Activated CD4-positive, alpha-beta T cell treated with anti-CD3 and anti-CD28 coated beads for 36 hours (primary cell): ENCODE measurements around the gene DLGAP1. TPM values are rescaled to one million over a fixed set of nuclear protein-coding genes. Genes with fewer than 3 reads are reported as not detected.
A peak's percentile ranks its signal among the peaks of the same experiment; 100 is the strongest.
"Not testable (repeated sequence)": the region's sequence is repeated elsewhere in the genome, so short reads cannot be mapped to it uniquely, and the experiment has no call there.

Experiments used
- ATAC-seq: fragments of 200-7000 bp; cut with Tn5 transposase; one replicate; pipeline ENCODE4 v1.10.0; 2021; ENCODE audit warnings: mild to moderate bottlenecking, moderate library complexity
- CTCF ChIA-PET: fragments of 350-600 bp; sonication (Branson Sonifier 250); formaldehyde crosslinking; loops from one replicate; lab custom pipeline; 2021; ENCODE audit warnings: antibody characterized with exemption; lab: Charles Lee
- POLR2A ChIA-PET: fragments of 350-600 bp; sonication (Branson Sonifier 250); formaldehyde crosslinking; loops from one replicate; lab custom pipeline; 2021; ENCODE audit warnings: antibody characterized with exemption, inconsistent platforms; lab: Charles Lee
- DNase-seq: peaks from one replicate; pipeline ENCODE4 v3.0.0-alpha.2; 2020
- H3K27ac Mint-ChIP-seq: one replicate; pipeline ENCODE4 v1.8.0; 2021; ENCODE audit warnings: mixed read lengths
- H3K27me3 Mint-ChIP-seq: one replicate; pipeline ENCODE4 v1.8.0; 2021; ENCODE audit warnings: mixed read lengths
- H3K36me3 Mint-ChIP-seq: one replicate; pipeline ENCODE4 v1.8.0; 2021; ENCODE audit warnings: low read depth, mixed read lengths
- H3K4me1 Mint-ChIP-seq: one replicate; pipeline ENCODE4 v1.8.0; 2021; ENCODE audit warnings: mixed read lengths
- H3K4me3 Mint-ChIP-seq: one replicate; pipeline ENCODE4 v1.8.0; 2021; ENCODE audit warnings: mild to moderate bottlenecking, moderate library complexity, mixed read lengths
- H3K9me3 Mint-ChIP-seq: one replicate; pipeline ENCODE4 v1.8.0; 2021; ENCODE audit warnings: low read depth, mixed read lengths
- intact Hi-C, 2 experiments: fragments of 100-400 bp; cut with DNase I in 1 of 2; cut with micrococcal nuclease in 1 of 2; formaldehyde crosslinking; loops; one replicate each; pipeline versions ENCODE4 v1.14.2 to v1.15.1; 2022 to 2024; cut with DNase I, micrococcal nuclease
- total RNA-seq, 2 experiments: library from RNA; stranded (reverse); gene quantifications; one replicate each; pipeline ENCODE4 v1.2.3, GENCODE V29; 2021

DLGAP1 gene
- total RNA-seq, 2 experiments from 2014 or later = 0.14 TPM; not detected in 1

- ATAC-seq (no peak), DNase-seq (no peak)
- intact Hi-C loops = no loop called here
- POLR2A ChIA-PET = no interaction called here
- H3K9me3 Mint-ChIP-seq = no peaks in the 10 kb centered on the region
- no peak overlapping the region for H3K4me3 Mint-ChIP-seq
- peaks cover 5% of the 10 kb centered on the region for H3K4me1 Mint-ChIP-seq
- peaks cover 5% of the 10 kb centered on the region for H3K27me3 Mint-ChIP-seq
- CTCF ChIA-PET = interaction anchor here (1.5 kb wide), 1 partner anchor 180 kb away, joined by 3 read pairs; no protein-coding TSS in a partner anchor
- no peaks in the 10 kb centered on the region for H3K36me3 Mint-ChIP-seq
- no peak overlapping the region for H3K27ac Mint-ChIP-seq
These were observed 968.6 kb downstream of the DLGAP1 start for GRCh38 chr18:3486512-3486911.

DNA sequence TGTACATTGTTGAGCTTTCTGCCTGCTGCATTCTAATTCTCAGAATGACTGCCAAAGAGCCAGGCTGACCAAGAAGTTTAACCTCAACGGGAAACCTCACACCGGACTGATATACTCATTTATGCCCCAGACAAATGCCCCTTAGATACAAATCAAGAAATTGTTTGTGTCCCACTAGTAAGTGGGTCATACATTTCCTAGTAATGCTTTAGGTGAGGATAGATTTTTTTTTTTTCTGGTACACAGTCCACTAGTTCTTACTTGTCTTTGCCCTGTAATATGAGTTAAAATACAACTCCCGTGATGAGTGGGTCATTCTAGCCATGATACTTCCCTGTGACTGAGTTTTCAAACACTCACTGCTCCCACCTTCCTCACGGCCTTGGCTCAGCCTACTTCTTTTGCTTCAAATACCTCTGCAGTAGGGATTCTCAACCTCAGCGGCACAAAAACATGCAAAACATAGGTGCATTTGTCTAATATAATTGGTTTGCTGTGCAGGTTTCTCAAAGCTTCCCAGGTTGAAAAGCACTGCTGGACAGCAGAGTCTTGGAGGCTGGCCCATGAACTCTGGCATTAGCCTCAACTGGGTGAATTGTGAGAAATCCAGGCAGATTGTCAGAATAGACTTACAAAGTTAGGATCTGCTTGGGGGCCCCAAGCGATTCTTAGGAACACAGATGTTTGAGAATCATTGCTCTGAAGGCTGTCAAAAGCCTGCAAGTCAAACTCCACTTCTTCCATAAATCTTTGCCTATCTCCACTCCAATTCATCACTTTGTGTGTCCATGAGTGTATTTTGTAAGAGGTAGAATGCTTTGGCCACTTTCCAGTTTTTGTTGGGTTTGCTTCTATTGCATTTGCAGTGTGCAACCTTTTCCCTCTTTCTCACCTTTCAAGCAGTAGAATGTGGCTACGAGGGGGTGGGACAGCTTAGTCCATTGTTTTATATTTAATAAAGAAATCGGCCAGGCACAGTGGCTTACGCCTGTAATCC is 969.7 kb downstream of the DLGAP1 start:
- ATAC-seq (peak; percentile 42), DNase-seq (no peak)
- H3K9me3 Mint-ChIP-seq = no peaks in the 10 kb centered on the region
- H3K4me1 Mint-ChIP-seq = peaks cover 5% of the 10 kb centered on the region
- intact Hi-C loops = no loop called here
- H3K36me3 Mint-ChIP-seq = no peaks in the 10 kb centered on the region
- POLR2A ChIA-PET = interaction anchor here (0.7 kb wide), 1 partner anchor 38 kb away, joined by 4 read pairs; no protein-coding TSS in a partner anchor
- no peak overlapping the region for H3K27ac Mint-ChIP-seq
- CTCF ChIA-PET = no interaction called here
- peaks cover 5% of the 10 kb centered on the region for H3K27me3 Mint-ChIP-seq
- H3K4me3 Mint-ChIP-seq = no peak overlapping the region

GRCh38 chr18:3482258-3482657 is 972.8 kb downstream of the DLGAP1 start:
- ATAC-seq = no peak
- no peaks in the 10 kb centered on the region for H3K36me3 Mint-ChIP-seq
- no peak overlapping the region for H3K27ac Mint-ChIP-seq
- ChIA-PET POLR2A (no interaction called here), CTCF (interaction anchor here (0.6 to 1.5 kb wide), 11 partner anchors 15 to 230 kb away, joined by 3 to 6 read pairs (median 3); no protein-coding TSS in a partner anchor)
- intact Hi-C loops = no loop called here
- no peak overlapping the region for H3K4me3 Mint-ChIP-seq
- DNase-seq = no peak
- no peaks in the 10 kb centered on the region for H3K9me3 Mint-ChIP-seq
- peaks cover 5% of the 10 kb centered on the region for H3K4me1 Mint-ChIP-seq
- peaks cover 3% of the 10 kb centered on the region for H3K27me3 Mint-ChIP-seq

DNA sequence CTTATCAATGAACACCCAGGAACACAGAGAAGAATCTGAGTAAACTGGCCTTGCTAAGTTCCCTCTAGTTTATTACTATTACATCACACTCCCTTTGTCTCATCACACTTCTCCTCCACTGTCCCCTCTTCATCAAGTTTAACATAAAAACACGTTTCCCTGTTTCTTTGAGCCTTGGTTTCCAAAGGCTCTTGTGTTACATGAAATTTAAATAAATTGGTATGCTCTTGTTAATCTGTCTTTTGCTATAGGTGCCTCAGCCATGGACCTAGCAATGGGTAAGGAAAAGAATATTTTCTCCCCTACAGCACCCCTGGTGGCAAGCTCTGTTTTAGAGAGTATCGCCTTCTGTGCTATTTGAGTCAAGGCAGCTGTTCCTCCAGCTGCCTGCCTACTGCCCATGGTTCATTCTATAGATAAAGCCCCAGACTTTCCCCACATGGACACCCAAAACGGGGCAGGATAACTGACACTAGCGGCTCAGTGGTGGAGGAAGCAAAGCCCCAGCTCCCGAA is 973.4 kb downstream of the DLGAP1 start:
- Mint-ChIP-seq H3K27ac (no peak overlapping the region), H3K27me3 (peaks cover 3% of the 10 kb centered on the region), H3K4me1 (peaks cover 5% of the 10 kb centered on the region), H3K36me3 (no peaks in the 10 kb centered on the region), H3K4me3 (no peak overlapping the region), H3K9me3 (no peaks in the 10 kb centered on the region)
- DNase-seq (peak; percentile 48), ATAC-seq (peak; percentile 90)
- POLR2A ChIA-PET = no interaction called here
- CTCF ChIA-PET = interaction anchor here (0.6 to 1.5 kb wide), 12 partner anchors 14 to 230 kb away, joined by 3 to 6 read pairs (median 3); no protein-coding TSS in a partner anchor
- intact Hi-C loops = no loop called here

- peaks cover 5% of the 10 kb centered on the region for H3K4me1 Mint-ChIP-seq
- CTCF ChIA-PET = interaction anchor here (0.6 to 1.5 kb wide), 5 partner anchors 13 to 184 kb away, joined by 3 to 6 read pairs (median 4); no protein-coding TSS in a partner anchor
- peaks cover 3% of the 10 kb centered on the region for H3K27me3 Mint-ChIP-seq
- H3K36me3 Mint-ChIP-seq = no peaks in the 10 kb centered on the region
- no peak overlapping the region for H3K27ac Mint-ChIP-seq
- no peak overlapping the region for H3K4me3 Mint-ChIP-seq
- no peak for ATAC-seq
- H3K9me3 Mint-ChIP-seq = no peaks in the 10 kb centered on the region
- POLR2A ChIA-PET = no interaction called here
- intact Hi-C loops = no loop called here
- DNase-seq = no peak
These were observed 974.1 kb downstream of the DLGAP1 start for GRCh38 chr18:3480827-3481573.

DNA sequence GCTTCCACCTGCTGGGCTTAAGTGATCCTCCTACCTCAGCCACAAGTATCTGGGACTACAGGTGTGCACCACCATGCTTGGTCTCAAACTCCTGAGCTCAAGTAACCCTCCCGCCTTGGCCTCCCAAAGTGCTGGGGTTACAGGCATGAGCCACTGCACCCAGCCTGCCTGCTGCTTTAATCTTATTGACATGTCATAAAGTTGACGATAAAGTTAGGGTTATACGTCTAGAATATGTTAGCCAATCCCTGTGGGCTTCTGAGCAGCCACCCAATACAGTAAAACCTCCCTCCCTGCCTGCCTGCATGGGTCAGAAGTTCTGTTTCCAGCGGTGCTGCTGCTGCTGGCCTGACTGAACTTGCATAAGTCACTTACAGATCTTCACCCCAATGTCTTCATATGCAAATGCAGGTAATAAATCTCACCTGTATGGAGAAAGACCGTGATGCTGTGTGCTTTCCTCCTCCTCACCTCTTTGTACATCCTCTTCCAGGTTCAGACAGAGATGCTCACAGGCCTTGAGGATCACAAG is 975.1 kb downstream of the DLGAP1 start:
- H3K27me3 Mint-ChIP-seq = peaks cover 3% of the 10 kb centered on the region
- no peaks in the 10 kb centered on the region for H3K36me3 Mint-ChIP-seq
- no peaks in the 10 kb centered on the region for H3K9me3 Mint-ChIP-seq
- intact Hi-C loops = no loop called here
- H3K27ac Mint-ChIP-seq = no peak overlapping the region
- peaks cover under 1% of the 10 kb centered on the region for H3K4me1 Mint-ChIP-seq
- POLR2A ChIA-PET = no interaction called here
- CTCF ChIA-PET = interaction anchor here (0.9 to 1.0 kb wide), 2 partner anchors 12 to 186 kb away, joined by 3 to 4 read pairs; no protein-coding TSS in a partner anchor
- ATAC-seq (no peak), DNase-seq (no peak)
- H3K4me3 Mint-ChIP-seq = no peak overlapping the region

GRCh38 chr18:3478262-3478978 is 976.7 kb downstream of the DLGAP1 start:
- ATAC-seq (no peak), DNase-seq (no peak)
- Mint-ChIP-seq H3K9me3 (peaks cover 4% of the 10 kb centered on the region), H3K27ac (no peak overlapping the region), H3K4me3 (no peak overlapping the region), H3K36me3 (peaks cover 4% of the 10 kb centered on the region), H3K4me1 (peaks cover 5% of the 10 kb centered on the region), H3K27me3 (peaks cover 3% of the 10 kb centered on the region)
- ChIA-PET POLR2A (no interaction called here), CTCF (interaction anchor here (1.2 to 2.1 kb wide), 3 partner anchors 107 to 188 kb away, joined by 3 to 7 read pairs (median 5); no protein-coding TSS in a partner anchor)
- intact Hi-C loops = no loop called here

DNA sequence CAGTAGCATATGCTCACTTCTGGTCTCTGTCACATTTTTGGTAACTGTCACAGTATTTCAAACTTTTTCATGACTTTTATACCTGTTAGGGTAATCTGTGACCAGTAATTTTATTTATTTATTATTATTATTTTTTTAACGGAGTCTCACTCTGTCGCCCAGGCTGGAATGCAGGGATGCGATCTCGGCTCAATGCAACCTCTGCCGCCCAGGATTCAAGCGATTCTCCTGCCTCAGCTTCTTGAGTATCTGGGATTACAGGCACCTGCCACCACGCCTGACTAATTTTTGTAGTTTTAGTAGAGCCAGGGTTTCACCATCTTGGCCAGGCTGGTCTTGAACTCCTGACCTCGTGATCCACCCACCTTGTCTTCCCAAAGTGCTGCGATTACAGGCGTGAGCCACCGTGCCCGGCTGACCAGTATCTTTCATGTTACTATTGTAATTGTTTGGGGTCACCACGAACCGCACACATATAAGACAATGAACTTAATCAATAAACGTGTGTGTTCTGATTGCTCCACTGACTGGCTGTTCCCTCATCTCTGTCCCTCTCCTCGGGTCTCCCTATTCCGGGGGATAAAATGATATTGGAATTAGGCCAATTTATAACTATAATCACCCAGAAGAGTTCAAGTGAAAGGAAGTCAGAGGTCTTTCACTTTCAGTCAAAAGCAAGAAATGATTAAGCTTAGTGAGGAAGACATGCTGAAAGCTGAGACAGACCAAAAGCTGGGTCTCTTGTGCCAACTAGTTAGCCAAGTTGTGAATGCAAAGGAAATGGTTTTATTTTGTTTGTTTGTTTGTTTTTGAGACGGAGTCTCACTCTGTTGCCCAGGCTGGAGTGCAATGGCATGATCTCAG is 982.2 kb downstream of the DLGAP1 start:
- H3K36me3 Mint-ChIP-seq = peaks cover 4% of the 10 kb centered on the region
- intact Hi-C loops = loop anchor here (1.0 to 2.0 kb wide), 4 partner anchors 14 to 121 kb away; no protein-coding TSS in a partner anchor
- peak; percentile 23 for DNase-seq
- ChIA-PET CTCF (interaction anchor here (0.7 to 2.4 kb wide), 9 partner anchors 10 to 193 kb away, joined by 3 to 11 read pairs (median 4); no protein-coding TSS in a partner anchor), POLR2A (interaction anchor here (0.6 to 0.8 kb wide), 3 partner anchors 20 to 171 kb away, joined by 3 read pairs; no protein-coding TSS in a partner anchor)
- peaks cover 4% of the 10 kb centered on the region for H3K9me3 Mint-ChIP-seq
- no peak overlapping the region for H3K27ac Mint-ChIP-seq
- peak; percentile 89 for ATAC-seq
- peaks cover 12% of the 10 kb centered on the region for H3K4me1 Mint-ChIP-seq
- peaks cover 2% of the 10 kb centered on the region for H3K27me3 Mint-ChIP-seq
- H3K4me3 Mint-ChIP-seq = no peak overlapping the region

DNA sequence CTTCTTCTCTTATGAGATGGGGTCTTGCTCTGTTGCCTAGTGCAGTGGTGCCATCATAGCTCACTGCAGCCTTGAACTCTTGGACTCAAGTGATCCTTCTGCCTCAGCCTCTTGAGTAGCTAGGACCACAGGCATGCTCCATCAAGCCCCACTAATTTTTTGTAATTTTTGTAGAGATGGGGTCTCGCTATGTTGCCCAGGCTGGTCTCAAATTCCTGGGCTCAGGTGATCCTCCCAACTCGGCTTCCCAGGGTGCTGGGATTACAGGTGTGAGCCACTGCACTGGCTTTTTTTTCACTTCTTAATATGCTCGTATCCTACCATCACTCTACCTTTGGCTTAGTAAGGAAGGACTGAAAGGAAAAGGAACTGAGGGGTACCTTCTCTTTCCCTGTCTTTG is 983.0 kb downstream of the DLGAP1 start:
- intact Hi-C loops = loop anchor here in 1 of 2 experiments (2.0 kb wide), 1 partner anchor 13 kb away; no protein-coding TSS in a partner anchor
- H3K4me1 Mint-ChIP-seq = peaks cover 15% of the 10 kb centered on the region
- POLR2A ChIA-PET, H3K36me3 Mint-ChIP-seq, H3K4me3 Mint-ChIP-seq, H3K27ac Mint-ChIP-seq, H3K27me3 Mint-ChIP-seq, DNase-seq, ATAC-seq, H3K9me3 Mint-ChIP-seq: not testable (repeated sequence)
- CTCF ChIA-PET = interaction anchor here (1.1 to 2.4 kb wide), 2 partner anchors 13 to 17 kb away, joined by 4 to 11 read pairs; no protein-coding TSS in a partner anchor
